RKO (cell line): Measurements from ENCODE around the gene USE1.
"Not testable (repeated sequence)": the region's sequence is repeated elsewhere in the genome, so short reads cannot be mapped to it uniquely, and the experiment has no call there.

Experiments
- DNase-seq: peaks from one replicate; pipeline ENCODE4 v3.0.0-alpha.2; 2016; ENCODE audit warnings: low spot score

USE1 gene, protein sequence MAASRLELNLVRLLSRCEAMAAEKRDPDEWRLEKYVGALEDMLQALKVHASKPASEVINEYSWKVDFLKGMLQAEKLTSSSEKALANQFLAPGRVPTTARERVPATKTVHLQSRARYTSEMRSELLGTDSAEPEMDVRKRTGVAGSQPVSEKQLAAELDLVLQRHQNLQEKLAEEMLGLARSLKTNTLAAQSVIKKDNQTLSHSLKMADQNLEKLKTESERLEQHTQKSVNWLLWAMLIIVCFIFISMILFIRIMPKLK

GRCh38 chr19:17215127-17215971 is at the start of gene USE1:
Gene USE1, plus strand, starts transcription at chr19:17215357. Its CDS starts 49 bp downstream, at chr19:17215406.
- peak; percentile 94 for DNase-seq

- no peak for DNase-seq
Observed at GRCh38 chr19:17165715-17166114, 49.4 kb upstream of the USE1 start.

- no peak for DNase-seq
Observed at GRCh38 chr19:17170538-17171297, 44.4 kb upstream of the USE1 start.

DNA sequence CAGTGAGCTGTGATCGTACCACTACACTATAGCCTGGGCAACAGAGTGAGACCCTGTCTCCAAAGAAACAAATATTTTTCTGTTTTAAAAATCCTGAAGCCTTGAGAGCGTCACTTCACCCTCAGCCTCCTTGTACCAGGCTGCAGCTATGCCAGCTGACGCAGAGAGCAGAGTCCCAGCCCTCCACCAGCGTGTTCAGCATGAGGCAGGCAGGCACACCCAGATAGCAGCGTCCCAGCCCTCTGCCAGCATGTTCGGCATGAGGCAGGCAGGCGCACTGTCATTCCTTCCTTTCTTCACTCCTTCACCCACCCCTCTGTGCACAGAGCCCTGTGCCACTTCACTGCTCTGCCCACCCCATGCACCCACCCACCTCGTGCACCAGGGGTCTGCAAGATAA is 43.3 kb upstream of the USE1 start:
- no peak for DNase-seq

- no peak for DNase-seq
Observed at GRCh38 chr19:17172624-17173345, 42.4 kb upstream of the USE1 start.

DNA sequence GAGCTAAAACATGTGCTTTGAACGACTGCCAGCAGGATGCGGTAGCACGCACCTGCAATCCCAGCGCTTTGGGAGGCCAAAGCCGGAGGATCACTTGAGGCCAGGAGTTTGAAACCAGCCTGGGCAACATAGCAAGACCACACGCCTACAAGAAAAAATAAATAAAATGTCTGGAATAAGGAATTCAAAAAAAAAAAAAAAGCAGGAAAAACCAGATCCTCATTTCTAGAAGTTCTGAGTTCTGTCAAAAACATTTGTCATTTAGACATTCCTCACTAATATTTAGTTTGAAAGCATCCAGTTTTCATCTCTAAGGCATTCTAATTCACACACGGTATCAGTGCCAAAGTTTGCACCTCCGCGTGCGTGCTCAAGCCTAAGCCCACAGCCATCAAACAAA is 36.9 kb upstream of the USE1 start:
- DNase-seq = no peak

- no peak for DNase-seq
Observed at GRCh38 chr19:17180997-17181702, 34.0 kb upstream of the USE1 start.

GRCh38 chr19:17183271-17183761 is 31.8 kb upstream of the USE1 start:
- no peak for DNase-seq

DNA sequence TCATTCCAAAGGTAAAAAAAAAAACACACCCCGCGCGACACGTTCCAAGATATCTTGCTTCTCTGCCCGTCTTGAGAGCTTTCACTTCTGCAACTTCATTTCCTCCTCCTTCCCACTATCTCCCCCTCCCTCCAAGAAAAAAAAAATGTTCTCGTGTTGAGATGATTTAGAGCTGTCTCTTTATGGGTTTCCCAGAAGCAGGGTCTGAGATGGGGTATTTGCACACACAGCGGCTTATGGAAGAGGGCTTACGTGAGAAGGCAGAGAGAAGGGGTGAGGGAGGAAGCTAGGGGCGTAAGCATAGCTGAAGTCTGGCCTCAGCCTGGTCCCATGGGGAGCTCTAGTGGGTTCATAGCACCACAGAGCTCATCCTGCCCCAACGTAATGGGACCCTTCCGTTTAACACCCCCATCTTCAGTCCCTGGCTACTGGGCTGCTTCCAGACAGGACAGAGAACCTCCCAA is 31.3 kb upstream of the USE1 start:
- DNase-seq = no peak

GRCh38 chr19:17184371-17184841 is 30.8 kb upstream of the USE1 start:
- no peak for DNase-seq

- no peak for DNase-seq
Observed at GRCh38 chr19:17185590-17185989, 29.6 kb upstream of the USE1 start.

DNA sequence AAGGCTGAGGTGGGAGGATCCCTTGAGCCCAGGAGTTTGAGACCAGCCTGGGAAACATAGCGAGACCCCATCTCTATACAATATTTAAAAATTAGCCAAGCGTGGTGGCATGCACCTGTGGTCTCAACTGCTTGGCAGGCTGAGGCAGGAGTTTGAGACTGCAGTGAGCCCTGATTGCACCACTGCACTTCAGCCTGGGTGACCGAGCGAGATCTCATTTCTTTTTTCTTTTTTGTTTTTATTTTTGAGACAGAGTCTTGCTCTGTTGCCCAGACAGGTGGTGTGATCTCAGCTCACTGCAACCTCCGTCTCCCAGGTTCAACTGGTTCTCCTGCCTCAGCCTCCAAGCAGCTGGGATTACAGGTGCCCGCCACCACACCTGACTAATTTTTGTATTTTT is 23.4 kb upstream of the USE1 start:
- DNase-seq = not testable (repeated sequence)

DNA sequence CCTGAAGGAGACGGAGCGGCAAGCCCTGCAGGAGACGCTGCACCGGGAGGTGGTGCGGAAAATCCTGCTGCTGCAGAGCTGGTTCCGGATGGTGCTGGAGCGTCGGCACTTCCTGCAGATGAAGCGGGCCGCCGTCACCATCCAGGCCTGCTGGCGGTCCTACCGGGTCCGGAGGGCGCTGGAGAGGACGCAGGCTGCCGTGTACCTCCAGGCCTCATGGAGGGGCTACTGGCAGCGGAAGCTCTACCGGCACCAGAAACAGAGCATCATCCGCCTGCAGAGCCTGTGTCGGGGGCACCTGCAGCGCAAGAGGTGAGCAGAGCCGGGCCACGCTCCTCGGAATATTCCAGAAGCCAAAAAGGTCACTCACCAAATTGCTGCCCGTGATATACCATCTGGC is 22.4 kb upstream of the USE1 start:
- no peak for DNase-seq

GRCh38 chr19:17194608-17195007 is 20.5 kb upstream of the USE1 start:
- DNase-seq = no peak

DNA sequence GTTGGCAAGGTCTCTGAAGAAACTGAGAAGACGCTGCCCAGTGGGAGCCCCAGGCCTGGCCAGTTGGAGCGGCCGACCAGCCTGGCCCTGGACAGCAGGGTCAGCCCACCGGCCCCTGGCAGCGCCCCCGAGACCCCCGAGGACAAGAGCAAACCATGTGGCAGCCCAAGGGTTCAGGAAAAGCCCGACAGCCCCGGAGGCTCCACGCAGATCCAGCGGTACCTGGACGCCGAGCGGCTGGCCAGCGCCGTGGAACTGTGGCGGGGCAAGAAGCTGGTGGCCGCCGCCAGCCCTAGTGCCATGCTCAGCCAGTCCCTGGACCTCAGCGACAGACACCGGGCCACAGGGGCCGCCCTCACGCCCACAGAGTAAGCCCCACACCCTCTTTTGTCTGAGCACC is 20.1 kb upstream of the USE1 start:
- DNase-seq = no peak

DNA sequence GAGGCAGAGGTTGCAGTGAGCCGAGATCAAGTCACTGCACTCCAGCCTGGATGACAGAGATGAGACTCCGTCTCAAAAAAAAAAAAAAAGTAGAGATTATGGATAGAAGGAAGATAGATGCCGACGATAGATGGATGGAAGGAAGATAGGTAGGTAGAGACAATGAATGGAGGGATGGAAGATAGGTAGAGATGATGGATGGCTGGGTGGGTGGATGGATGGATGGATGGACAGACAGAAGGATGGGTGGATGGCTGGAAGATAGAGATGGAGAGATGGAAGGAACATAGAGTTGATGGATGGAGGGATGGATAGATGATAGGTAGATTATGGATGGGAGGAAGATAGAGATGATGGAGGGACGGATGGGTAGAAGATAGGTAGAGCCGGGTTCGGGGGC is 18.5 kb upstream of the USE1 start:
- no peak for DNase-seq

DNA sequence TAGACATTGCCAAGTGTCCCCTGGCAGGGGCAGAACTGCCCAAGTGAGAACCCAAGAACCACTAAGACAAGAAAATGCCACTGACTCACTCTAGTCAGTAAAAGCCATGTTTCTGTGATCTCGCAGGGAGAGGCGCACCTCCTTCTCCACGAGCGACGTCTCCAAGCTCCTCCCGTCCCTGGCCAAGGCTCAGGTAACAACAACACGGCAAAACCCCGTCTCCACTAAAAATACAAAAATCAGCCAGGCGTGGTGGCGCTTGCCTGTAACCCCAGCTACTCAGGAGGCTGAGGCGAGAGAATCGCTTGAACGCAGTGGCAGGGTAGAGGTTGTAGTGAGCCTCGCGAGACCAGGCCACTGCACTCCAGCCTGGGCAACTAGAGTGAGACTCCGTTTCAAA is 17.5 kb upstream of the USE1 start:
- DNase-seq = no peak

- DNase-seq = no peak
Observed at GRCh38 chr19:17200408-17201079, 14.6 kb upstream of the USE1 start.

DNA sequence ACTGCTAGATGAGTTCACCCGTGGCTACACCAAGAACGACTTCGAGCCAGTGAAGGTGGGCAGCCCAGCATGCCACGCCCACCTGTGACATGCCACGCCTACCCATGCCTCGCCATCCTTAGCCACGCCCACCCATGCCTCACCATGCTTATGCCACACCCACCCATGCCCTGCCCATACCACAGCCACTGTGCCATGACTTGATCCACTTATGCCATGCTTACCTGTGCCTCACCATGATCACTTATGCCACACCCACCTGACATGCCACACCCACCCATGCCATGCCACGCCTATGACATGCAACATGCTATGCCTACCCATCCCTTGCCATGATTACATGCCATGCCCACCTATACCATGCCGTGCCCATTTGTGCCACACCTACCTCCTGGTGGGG is 12.9 kb upstream of the USE1 start:
- DNase-seq = no peak

- DNase-seq = no peak
Observed at GRCh38 chr19:17202713-17203112, 12.4 kb upstream of the USE1 start.
